NCI-H774 (cell line): ENCODE results near the gene AFM.

ENCODE experiments used
- DNase-seq: peaks from one replicate; lab custom pipeline; 2025; lab: John Stamatoyannopoulos, UW

The AFM gene

GRCh38 chr4:73481358-73481757, at the start of gene AFM:
Gene AFM (plus strand): TSS chr4:73481745. CDS start chr4:73481776, 31 bp downstream.
- no peak for DNase-seq

- DNase-seq, result no peak
Observed at GRCh38 chr4:73431813-73432168, 49.8 kb upstream of the AFM start.

DNA sequence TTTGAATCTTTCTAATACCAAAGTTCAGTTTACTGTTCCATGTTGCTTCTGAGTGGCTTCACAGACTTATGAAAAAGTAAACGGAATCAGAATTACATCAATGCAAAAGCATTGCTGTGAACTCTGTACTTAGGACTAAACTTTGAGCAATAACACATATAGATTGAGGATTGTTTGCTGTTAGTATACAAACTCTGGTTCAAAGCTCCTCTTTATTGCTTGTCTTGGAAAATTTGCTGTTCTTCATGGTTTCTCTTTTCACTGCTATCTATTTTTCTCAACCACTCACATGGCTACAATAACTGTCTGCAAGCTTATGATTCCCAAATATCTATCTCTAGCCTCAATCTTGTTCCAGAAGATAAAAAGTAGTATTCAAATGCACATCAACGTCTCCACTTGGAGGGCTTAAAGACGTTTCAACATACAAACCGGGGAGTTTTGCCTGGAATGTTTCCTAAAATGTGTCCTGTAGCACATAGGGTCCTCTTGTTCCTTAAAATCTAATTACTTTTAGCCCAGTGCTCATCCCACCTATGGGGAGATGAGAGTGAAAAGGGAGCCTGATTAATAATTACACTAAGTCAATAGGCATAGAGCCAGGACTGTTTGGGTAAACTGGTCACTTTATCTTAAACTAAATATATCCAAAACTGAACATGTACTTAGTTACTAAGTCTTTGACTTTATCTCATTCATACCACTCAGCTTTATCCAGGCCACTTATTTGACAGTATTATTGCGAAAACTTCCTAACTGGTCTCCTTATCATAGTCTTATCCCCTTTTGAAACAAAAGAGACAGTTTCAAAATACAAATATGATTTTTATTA, 49.2 kb upstream of the AFM start:
- no peak for DNase-seq

- no peak for DNase-seq
Observed at GRCh38 chr4:73433140-73433539, 48.4 kb upstream of the AFM start.

DNA sequence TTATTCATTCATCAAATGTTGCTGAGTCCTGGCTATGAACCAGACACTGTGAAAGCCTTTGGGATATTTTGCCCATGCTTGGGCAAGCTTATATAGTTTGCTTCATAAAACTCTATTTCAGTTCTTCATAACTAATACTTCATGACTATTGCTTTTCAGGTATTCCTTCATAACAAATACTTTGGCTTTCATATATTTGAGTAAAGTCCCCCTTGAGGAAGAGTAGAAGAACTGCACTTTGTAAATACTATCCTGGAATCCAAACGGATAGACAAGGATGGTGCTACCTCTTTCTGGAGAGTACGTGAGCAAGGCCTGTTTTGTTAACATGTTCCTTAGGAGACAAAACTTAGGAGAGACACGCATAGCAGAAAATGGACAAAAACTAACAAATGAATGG, 47.2 kb upstream of the AFM start:
- no peak for DNase-seq

GRCh38 chr4:73435984-73436383, 45.6 kb upstream of the AFM start, which contains the start of gene AFP:
Gene AFP (plus strand): TSS chr4:73436221. CDS start chr4:73436263, 42 bp downstream.
- DNase-seq, result no peak

DNA sequence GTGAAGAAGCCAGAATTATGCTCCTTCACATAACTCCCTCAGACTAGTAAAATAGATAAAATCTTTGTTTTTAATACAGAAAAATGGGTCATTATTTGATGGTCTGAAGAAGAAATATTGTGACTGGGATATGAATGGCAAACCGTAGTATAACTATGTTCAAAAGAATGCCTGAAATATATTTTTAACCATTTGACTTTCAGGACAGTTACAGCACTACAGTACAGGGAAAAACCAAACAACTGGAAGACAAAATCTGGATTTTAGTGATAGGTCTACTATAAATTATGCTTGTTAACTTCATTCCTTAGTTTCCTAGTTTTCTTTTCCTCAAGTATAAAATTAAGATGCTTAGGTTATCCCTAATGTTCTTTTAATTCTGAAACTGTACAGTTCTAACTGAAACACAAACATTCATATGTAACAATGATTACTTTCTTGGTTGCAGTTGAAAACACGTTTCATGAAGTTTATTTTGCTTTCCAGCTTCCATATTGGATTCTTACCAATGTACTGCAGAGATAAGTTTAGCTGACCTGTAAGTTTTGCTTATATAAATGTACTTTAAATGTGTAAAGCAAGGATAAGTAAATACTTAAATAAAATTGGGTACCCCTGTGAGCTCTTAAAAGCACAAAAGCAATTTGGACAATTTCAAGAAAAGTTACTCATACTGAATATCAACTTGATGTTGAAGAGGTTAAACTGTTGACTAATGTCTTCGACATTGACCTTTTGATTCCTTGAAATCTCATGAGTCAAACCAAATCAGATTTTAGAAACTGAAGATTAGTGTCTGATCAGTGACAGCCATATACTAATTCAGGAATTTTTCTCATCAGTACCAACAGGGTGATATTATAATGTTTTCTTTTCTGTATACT, 44.6 kb upstream of the AFM start:
- DNase-seq, result no peak

DNA sequence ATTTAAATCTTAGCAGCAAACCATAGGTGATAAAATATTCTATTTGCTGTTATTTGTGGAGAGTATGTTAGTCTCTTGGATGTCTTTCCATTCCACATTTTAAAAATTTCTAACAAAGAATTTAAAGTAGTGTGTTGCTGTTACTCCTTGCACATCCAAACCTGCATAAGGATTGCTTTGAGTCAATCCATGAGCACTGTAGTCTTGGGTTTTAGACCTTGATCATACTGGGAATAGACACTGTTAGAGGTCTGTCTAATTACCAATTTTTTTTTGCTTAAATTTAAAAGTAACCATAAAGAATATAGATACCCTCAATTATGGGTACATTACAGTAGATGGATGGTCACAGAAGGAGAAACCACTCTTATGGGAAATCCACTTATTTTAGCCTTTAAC, 44.0 kb upstream of the AFM start:
- DNase-seq, result no peak

- DNase-seq, result no peak
Observed at GRCh38 chr4:73438048-73438447, 43.5 kb upstream of the AFM start.

DNA sequence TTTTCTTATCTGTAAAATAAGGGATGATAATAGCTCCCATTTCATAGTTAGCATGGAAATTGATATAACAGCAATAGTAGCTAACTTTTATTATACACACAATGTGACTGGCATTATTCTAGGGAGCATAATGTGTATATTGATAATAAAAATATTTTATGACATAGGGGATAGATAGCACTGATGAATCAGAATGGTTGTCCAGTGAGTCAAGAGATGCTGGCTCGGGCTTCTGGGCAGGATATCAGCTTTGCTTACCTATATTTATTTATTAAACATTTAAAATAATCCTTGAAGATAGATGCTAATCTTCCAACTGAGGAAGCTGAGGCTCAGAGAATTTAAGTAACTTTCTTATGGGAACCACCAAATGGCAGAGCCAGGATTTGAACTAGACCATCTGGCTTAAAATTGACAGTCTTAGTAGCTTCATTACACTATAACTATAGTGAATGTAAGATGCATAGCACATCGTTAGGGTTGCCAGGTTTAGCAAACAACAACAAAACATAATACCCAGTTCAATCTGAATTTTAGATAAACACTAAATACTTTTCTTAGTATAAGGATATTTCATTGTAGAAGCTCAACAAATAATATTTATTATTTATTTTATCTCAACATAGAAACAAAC, 42.8 kb upstream of the AFM start:
- DNase-seq, result no peak

DNA sequence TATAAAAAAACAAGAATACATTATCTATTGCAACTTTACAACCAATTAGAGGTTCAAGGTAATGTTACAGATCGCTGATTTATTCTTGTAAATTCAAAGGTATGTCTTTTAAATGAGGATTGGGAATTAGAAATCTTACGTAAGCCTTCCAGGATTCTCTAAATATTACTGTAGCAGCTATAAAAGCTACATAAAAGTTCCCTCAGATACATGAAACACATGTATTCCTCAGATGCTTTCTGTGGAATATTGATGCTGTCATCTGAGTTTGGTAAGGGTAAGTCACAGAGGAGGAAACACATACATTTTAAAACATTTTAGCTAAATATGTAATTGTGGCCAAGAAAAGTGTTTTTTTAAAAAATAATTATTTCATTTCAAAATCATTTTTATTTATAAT, 42.1 kb upstream of the AFM start:
- no peak for DNase-seq

- no peak for DNase-seq
Observed at GRCh38 chr4:73439991-73440390, 41.6 kb upstream of the AFM start.

DNA sequence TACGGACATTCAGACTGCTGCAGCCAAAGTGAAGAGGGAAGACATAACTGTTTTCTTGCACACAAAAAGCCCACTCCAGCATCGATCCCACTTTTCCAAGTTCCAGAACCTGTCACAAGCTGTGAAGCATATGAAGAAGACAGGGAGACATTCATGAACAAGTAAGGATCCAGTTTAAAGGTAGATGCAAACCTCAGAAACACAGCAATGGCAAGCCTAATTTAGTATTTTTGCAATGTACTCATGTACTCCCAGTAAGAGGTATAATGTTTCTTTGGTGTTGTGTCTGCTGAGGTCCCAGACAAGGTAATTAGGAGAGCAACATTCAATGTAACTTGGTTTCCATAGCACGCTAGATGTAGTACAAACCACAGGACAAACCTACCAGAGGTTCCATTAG, 40.9 kb upstream of the AFM start:
- DNase-seq, result no peak

DNA sequence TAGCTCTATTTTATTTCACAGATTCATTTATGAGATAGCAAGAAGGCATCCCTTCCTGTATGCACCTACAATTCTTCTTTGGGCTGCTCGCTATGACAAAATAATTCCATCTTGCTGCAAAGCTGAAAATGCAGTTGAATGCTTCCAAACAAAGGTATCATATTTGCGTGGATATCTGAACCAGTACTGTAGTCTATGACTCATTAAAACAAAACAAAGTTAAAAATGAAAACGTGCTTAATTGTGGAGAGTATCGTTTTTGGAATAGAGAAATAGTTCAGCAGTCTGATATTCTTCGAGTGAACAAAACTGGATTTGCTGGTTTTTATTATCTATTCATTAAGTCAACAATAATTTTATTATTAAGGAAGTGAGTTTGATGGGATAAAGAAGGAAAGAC, 39.3 kb upstream of the AFM start:
- DNase-seq, result no peak

- DNase-seq, result no peak
Observed at GRCh38 chr4:73443224-73443623, 38.3 kb upstream of the AFM start.

DNA sequence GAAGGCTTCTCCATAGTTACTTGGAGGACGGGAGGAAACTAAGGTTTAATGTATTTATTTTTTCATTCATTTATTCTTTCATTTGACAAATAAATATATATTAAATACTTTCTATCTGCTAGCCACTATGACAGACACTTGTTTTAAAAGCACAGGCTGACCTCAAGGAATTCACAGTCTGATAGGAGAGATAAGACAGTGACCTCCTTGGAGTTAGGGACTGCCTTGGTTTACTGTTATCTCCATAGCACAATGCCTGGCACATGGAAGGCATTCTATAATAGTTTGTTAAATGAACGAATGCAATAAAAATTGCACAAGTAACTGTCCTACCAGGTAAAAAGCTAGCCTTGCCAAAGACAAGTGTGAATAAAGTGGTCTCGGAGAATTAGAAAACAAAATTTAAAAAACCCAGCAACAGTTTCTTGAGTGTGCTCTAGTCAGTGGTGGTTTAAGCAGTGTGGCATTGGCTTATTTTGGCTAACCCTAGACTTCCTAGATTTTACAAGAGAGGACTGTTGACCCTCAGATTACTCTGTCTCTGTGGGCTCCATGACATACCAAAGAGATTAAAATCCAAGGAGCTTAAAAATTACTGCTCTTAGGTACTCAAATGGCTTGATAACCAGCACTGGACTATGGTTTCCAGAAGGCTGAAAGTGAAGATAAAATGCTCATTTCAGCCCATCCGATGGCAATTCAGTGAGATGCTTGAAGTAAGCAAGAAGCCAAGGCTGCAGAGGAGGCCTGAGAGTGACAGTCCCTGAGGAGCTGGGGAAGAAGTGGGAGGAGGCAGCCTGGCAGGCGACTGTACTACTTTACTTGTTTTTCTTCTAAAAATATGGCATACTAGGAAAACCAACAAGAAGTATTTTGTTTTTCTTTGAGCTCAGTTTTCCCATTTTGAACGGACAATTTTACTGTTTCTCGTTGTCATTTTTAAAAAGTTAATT, 35.9 kb upstream of the AFM start:
- no peak for DNase-seq

DNA sequence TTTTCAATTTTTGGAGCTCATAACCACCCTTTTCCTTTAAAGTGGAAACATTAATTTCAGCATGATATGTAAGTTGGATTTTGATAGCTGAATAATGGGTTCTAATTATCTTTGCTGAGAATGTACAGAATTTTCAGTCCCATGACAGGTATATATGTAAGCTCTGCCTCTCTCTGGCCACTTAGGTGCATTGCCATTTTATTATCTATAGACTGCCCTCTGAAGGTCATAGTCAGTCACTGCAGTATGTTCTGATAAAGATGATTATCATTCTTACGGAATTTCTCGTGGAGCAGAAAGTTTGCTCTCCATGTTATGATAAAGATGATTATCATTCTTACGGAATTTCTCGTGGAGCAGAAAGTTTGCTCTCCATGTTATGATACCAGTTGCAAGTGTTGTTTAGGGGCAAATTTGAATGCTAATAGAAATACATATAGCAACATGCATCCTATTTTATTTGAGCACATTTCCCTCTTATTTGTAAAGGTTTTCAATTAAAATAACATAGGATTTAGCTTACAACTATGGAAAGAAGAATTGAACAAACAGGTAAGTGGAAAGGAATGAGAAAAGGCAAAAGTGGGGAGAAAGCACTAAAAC, 35.1 kb upstream of the AFM start:
- peak; percentile 69 for DNase-seq

- DNase-seq, result no peak
Observed at GRCh38 chr4:73447671-73448070, 33.9 kb upstream of the AFM start.

- DNase-seq, result no peak
Observed at GRCh38 chr4:73448448-73449203, 32.9 kb upstream of the AFM start.

- no peak for DNase-seq
Observed at GRCh38 chr4:73450398-73451004, 31.0 kb upstream of the AFM start.
